Measurements from ENCODE around the gene PRELID2.

- no peak for TF ChIP-seq CTCF (IDR thresholded peaks at IDR 0.05)
- no peak for TF ChIP-seq EP300 (IDR thresholded peaks at IDR 0.05)
Measured at GRCh38 chr5:145723516-145723915, 111.6 kb downstream of the PRELID2 start.

All from upper lobe of left lung (tissue), 4 donors.